ENCODE data around the gene MALRD1. TPM values are rescaled to one million over a fixed set of nuclear protein-coding genes. Genes with fewer than 3 reads are reported as not detected.

The MALRD1 gene
- total RNA-seq, 5 donors from 2014 or later (not counting 1 experiment from before 2014, with no cell fraction given): 0.32 TPM; not detected in 4

GRCh38 chr10:19120381-19120908 is 71.8 kb downstream of the MALRD1 start:
- Mint-ChIP-seq H3K27me3 (no peaks in the 10 kb centered on the region), H3K36me3 (no peaks in the 10 kb centered on the region), H3K27ac (no peak overlapping the region), H3K9me3 (peaks cover 4 to 21% (median 16%) of the 10 kb centered on the region in 3 donors), H3K4me1 (no peaks in the 10 kb centered on the region), H3K4me3 (no peak overlapping the region)
- DNase-seq: no peak
- ChIA-PET CTCF (no interaction called here), POLR2A (no interaction called here)
- H3K4me3 ChIP-seq (ENCODE audit: control insufficient read depth in 1 of 2, extremely low read depth in 1 of 2, low read length in 1 of 2): no peak overlapping the region
- H3K27me3 ChIP-seq (replicated peaks in 1 of 2; ENCODE audit: control insufficient read depth in 2 of 2, extremely low read depth in 1 of 2, insufficient read depth in 2 of 2, low read length in 1 of 2): no peaks in the 10 kb centered on the region
- no peaks in the 10 kb centered on the region for H3K4me1 ChIP-seq (ENCODE audit: control insufficient read depth in 1 of 2, extremely low read depth in 1 of 2, insufficient read depth in 2 of 2, low read length in 2 of 2)
- WGBS (ENCODE audit: insufficient coverage): 75% methylated on average over 3 of the region's 5 CpGs
- H3K9me3 ChIP-seq: no peaks in the 10 kb centered on the region
- H3K27ac ChIP-seq (ENCODE audit: low read length): no peak overlapping the region
- ATAC-seq (replicated peaks in 1 of 4): no peak
- no peaks in the 10 kb centered on the region for H3K36me3 ChIP-seq (ENCODE audit: control insufficient read depth in 2 of 2, extremely low read depth in 1 of 2, insufficient read depth in 1 of 2, low read length in 1 of 2)

GRCh38 chr10:19133992-19134391 is 85.4 kb downstream of the MALRD1 start:
- Histone ChIP-seq H3K36me3 (ENCODE audit: control insufficient read depth in 2 of 2, extremely low read depth in 1 of 2, insufficient read depth in 1 of 2, low read length in 1 of 2) (no peaks in the 10 kb centered on the region), H3K27ac (ENCODE audit: low read length) (no peak overlapping the region), H3K27me3 (replicated peaks in 1 of 2; ENCODE audit: control insufficient read depth in 2 of 2, extremely low read depth in 1 of 2, insufficient read depth in 2 of 2, low read length in 1 of 2) (no peaks in the 10 kb centered on the region), H3K9me3 (no peaks in the 10 kb centered on the region), H3K4me1 (ENCODE audit: control insufficient read depth in 1 of 2, extremely low read depth in 1 of 2, insufficient read depth in 2 of 2, low read length in 2 of 2) (no peaks in the 10 kb centered on the region), H3K4me3 (ENCODE audit: control insufficient read depth in 1 of 2, extremely low read depth in 1 of 2, low read length in 1 of 2) (no peak overlapping the region)
- no peaks in the 10 kb centered on the region for H3K36me3 Mint-ChIP-seq
- no peak for ATAC-seq (replicated peaks in 1 of 4)
- peaks cover 4 to 9% (median 7%) of the 10 kb centered on the region in 3 donors for H3K9me3 Mint-ChIP-seq
- POLR2A ChIA-PET: no interaction called here
- H3K27ac Mint-ChIP-seq: no peak overlapping the region
- CTCF ChIA-PET: no interaction called here
- H3K27me3 Mint-ChIP-seq: no peaks in the 10 kb centered on the region
- H3K4me3 Mint-ChIP-seq: no peak overlapping the region
- DNase-seq: no peak
- WGBS (ENCODE audit: insufficient coverage): no CpG with 5 or more reads among the region's 4 CpGs
- no peaks in the 10 kb centered on the region for H3K4me1 Mint-ChIP-seq

GRCh38 chr10:19142967-19143366 is 94.4 kb downstream of the MALRD1 start:
- H3K36me3 Mint-ChIP-seq: no peaks in the 10 kb centered on the region
- ATAC-seq (replicated peaks in 1 of 4): no peak

GRCh38 chr10:19144206-19144605 is 95.6 kb downstream of the MALRD1 start:
- Histone ChIP-seq H3K36me3 (ENCODE audit: control insufficient read depth in 2 of 2, extremely low read depth in 1 of 2, insufficient read depth in 1 of 2, low read length in 1 of 2) (no peaks in the 10 kb centered on the region), H3K4me1 (ENCODE audit: control insufficient read depth in 1 of 2, extremely low read depth in 1 of 2, insufficient read depth in 2 of 2, low read length in 2 of 2) (no peaks in the 10 kb centered on the region), H3K27me3 (replicated peaks in 1 of 2; ENCODE audit: control insufficient read depth in 2 of 2, extremely low read depth in 1 of 2, insufficient read depth in 2 of 2, low read length in 1 of 2) (no peaks in the 10 kb centered on the region), H3K9me3 (no peaks in the 10 kb centered on the region), H3K27ac (ENCODE audit: low read length) (no peak overlapping the region), H3K4me3 (ENCODE audit: control insufficient read depth in 1 of 2, extremely low read depth in 1 of 2, low read length in 1 of 2) (no peak overlapping the region)
- ATAC-seq (replicated peaks in 1 of 4): no peak
- Mint-ChIP-seq H3K4me1 (no peaks in the 10 kb centered on the region), H3K4me3 (no peak overlapping the region), H3K27me3 (no peaks in the 10 kb centered on the region), H3K27ac (no peak overlapping the region), H3K36me3 (no peaks in the 10 kb centered on the region), H3K9me3 (peaks cover 3 to 12% (median 9%) of the 10 kb centered on the region in 3 donors)
- ChIA-PET CTCF (no interaction called here), POLR2A (no interaction called here)
- WGBS (ENCODE audit: insufficient coverage): 83% methylated on average over 4 of the region's 4 CpGs
- no peak for DNase-seq

More at GRCh38 chr10:19142967-19143366, 94.4 kb downstream of the MALRD1 start:
- CTCF ChIA-PET: interaction anchor here in 1 of 2 donors (0.5 kb wide), 1 partner anchor 19 kb away, joined by 3 read pairs; no protein-coding TSS in a partner anchor
- no peak overlapping the region for H3K27ac Mint-ChIP-seq
- Histone ChIP-seq H3K4me1 (ENCODE audit: control insufficient read depth in 1 of 2, extremely low read depth in 1 of 2, insufficient read depth in 2 of 2, low read length in 2 of 2) (no peaks in the 10 kb centered on the region), H3K27ac (ENCODE audit: low read length) (no peak overlapping the region), H3K9me3 (no peaks in the 10 kb centered on the region), H3K36me3 (ENCODE audit: control insufficient read depth in 2 of 2, extremely low read depth in 1 of 2, insufficient read depth in 1 of 2, low read length in 1 of 2) (no peaks in the 10 kb centered on the region), H3K27me3 (replicated peaks in 1 of 2; ENCODE audit: control insufficient read depth in 2 of 2, extremely low read depth in 1 of 2, insufficient read depth in 2 of 2, low read length in 1 of 2) (no peaks in the 10 kb centered on the region), H3K4me3 (ENCODE audit: control insufficient read depth in 1 of 2, extremely low read depth in 1 of 2, low read length in 1 of 2) (no peak overlapping the region)
- H3K4me3 Mint-ChIP-seq: no peak overlapping the region
- DNase-seq: no peak
- H3K9me3 Mint-ChIP-seq: peaks cover 3 to 10% (median 7%) of the 10 kb centered on the region in 3 donors
- no CpG with 5 or more reads among the region's 4 CpGs for WGBS (ENCODE audit: insufficient coverage)
- POLR2A ChIA-PET: no interaction called here
- no peaks in the 10 kb centered on the region for H3K4me1 Mint-ChIP-seq
- no peaks in the 10 kb centered on the region for H3K27me3 Mint-ChIP-seq

- CTCF ChIA-PET: no interaction called here
- no peaks in the 10 kb centered on the region for H3K4me1 Mint-ChIP-seq
- Histone ChIP-seq H3K27ac (ENCODE audit: low read length) (no peak overlapping the region), H3K27me3 (replicated peaks in 1 of 2; ENCODE audit: control insufficient read depth in 2 of 2, extremely low read depth in 1 of 2, insufficient read depth in 2 of 2, low read length in 1 of 2) (no peaks in the 10 kb centered on the region), H3K4me3 (ENCODE audit: control insufficient read depth in 1 of 2, extremely low read depth in 1 of 2, low read length in 1 of 2) (no peak overlapping the region), H3K4me1 (ENCODE audit: control insufficient read depth in 1 of 2, extremely low read depth in 1 of 2, insufficient read depth in 2 of 2, low read length in 2 of 2) (no peaks in the 10 kb centered on the region), H3K9me3 (no peaks in the 10 kb centered on the region), H3K36me3 (ENCODE audit: control insufficient read depth in 2 of 2, extremely low read depth in 1 of 2, insufficient read depth in 1 of 2, low read length in 1 of 2) (no peaks in the 10 kb centered on the region)
- no peak for ATAC-seq (replicated peaks in 1 of 4)
- H3K27me3 Mint-ChIP-seq: no peaks in the 10 kb centered on the region
- H3K36me3 Mint-ChIP-seq: no peaks in the 10 kb centered on the region
- no peak overlapping the region for H3K27ac Mint-ChIP-seq
- no CpG with 5 or more reads among the region's 4 CpGs for WGBS (ENCODE audit: insufficient coverage)
- POLR2A ChIA-PET: no interaction called here
- no peak for DNase-seq
- H3K9me3 Mint-ChIP-seq: peaks cover 4 to 20% (median 11%) of the 10 kb centered on the region in 3 donors
- H3K4me3 Mint-ChIP-seq: no peak overlapping the region
Observed at GRCh38 chr10:19154375-19154774, 105.8 kb downstream of the MALRD1 start.

- no peak for DNase-seq
- Mint-ChIP-seq H3K27ac (no peak overlapping the region), H3K4me1 (no peaks in the 10 kb centered on the region), H3K4me3 (no peak overlapping the region), H3K9me3 (peaks cover 4 to 20% (median 17%) of the 10 kb centered on the region in 3 donors), H3K27me3 (no peaks in the 10 kb centered on the region), H3K36me3 (no peaks in the 10 kb centered on the region)
- H3K4me1 ChIP-seq (ENCODE audit: control insufficient read depth in 1 of 2, extremely low read depth in 1 of 2, insufficient read depth in 2 of 2, low read length in 2 of 2): no peaks in the 10 kb centered on the region
- no peak overlapping the region for H3K27ac ChIP-seq (ENCODE audit: low read length)
- ATAC-seq (replicated peaks in 1 of 4): no peak
- ChIA-PET CTCF (no interaction called here), POLR2A (no interaction called here)
- WGBS (ENCODE audit: insufficient coverage): no CpG with 5 or more reads among the region's 2 CpGs
- H3K36me3 ChIP-seq (ENCODE audit: control insufficient read depth in 2 of 2, extremely low read depth in 1 of 2, insufficient read depth in 1 of 2, low read length in 1 of 2): no peaks in the 10 kb centered on the region
- no peak overlapping the region for H3K4me3 ChIP-seq (ENCODE audit: control insufficient read depth in 1 of 2, extremely low read depth in 1 of 2, low read length in 1 of 2)
- H3K27me3 ChIP-seq (replicated peaks in 1 of 2; ENCODE audit: control insufficient read depth in 2 of 2, extremely low read depth in 1 of 2, insufficient read depth in 2 of 2, low read length in 1 of 2): no peaks in the 10 kb centered on the region
- no peaks in the 10 kb centered on the region for H3K9me3 ChIP-seq
Observed at GRCh38 chr10:19158358-19158757, 109.8 kb downstream of the MALRD1 start.

- CTCF ChIA-PET: no interaction called here
- no peaks in the 10 kb centered on the region for H3K36me3 ChIP-seq (ENCODE audit: control insufficient read depth in 2 of 2, extremely low read depth in 1 of 2, insufficient read depth in 1 of 2, low read length in 1 of 2)
- ATAC-seq (replicated peaks in 1 of 4) (no peak), DNase-seq (no peak)
- no peaks in the 10 kb centered on the region for H3K4me1 ChIP-seq (ENCODE audit: control insufficient read depth in 1 of 2, extremely low read depth in 1 of 2, insufficient read depth in 2 of 2, low read length in 2 of 2)
- H3K27me3 ChIP-seq (replicated peaks in 1 of 2; ENCODE audit: control insufficient read depth in 2 of 2, extremely low read depth in 1 of 2, insufficient read depth in 2 of 2, low read length in 1 of 2): no peaks in the 10 kb centered on the region
- H3K4me1 Mint-ChIP-seq: no peaks in the 10 kb centered on the region
- H3K4me3 Mint-ChIP-seq: no peak overlapping the region
- no peak overlapping the region for H3K4me3 ChIP-seq (ENCODE audit: control insufficient read depth in 1 of 2, extremely low read depth in 1 of 2, low read length in 1 of 2)
- H3K36me3 Mint-ChIP-seq: no peaks in the 10 kb centered on the region
- POLR2A ChIA-PET: no interaction called here
- no peak overlapping the region for H3K27ac Mint-ChIP-seq
- no peaks in the 10 kb centered on the region for H3K9me3 ChIP-seq
- WGBS (ENCODE audit: insufficient coverage): no CpG with 5 or more reads among the region's 3 CpGs
- H3K27me3 Mint-ChIP-seq: no peaks in the 10 kb centered on the region
- H3K9me3 Mint-ChIP-seq: peaks cover 4 to 20% (median 17%) of the 10 kb centered on the region in 3 donors
- no peak overlapping the region for H3K27ac ChIP-seq (ENCODE audit: low read length)
Observed at GRCh38 chr10:19158870-19159269, 110.3 kb downstream of the MALRD1 start.
